ENCODE results near the gene TLNRD1.

Gene TLNRD1

DNA sequence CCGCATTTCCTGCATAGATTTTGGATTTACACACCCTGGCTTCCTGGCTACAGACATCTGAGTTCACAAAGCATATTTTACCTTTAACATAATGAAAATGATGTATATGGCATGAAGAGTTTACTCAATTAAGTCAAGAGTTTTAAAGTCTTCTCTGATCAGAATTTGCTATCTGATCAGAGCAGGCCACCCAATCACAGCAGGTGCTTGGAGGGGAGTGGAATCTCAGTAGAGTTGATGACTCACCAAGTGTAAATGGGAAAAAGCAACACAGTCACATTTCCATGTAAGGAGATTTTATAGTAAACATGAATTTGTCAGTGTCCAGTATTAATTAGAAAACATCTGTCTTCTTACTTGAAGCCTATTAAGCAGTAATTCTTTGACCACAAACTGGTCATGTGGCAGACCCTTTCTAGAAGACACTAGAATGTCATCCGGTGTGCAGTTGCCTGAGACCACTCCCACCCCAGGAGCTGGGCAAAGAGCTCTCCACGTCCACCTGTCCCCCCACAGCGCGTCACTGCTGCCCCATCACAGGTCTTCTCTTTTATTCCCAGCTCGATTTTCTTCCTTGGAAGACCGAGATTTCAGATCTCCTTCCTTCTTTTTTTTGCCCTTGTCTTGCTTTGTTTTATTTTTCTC lies 21.9 kb upstream of the TLNRD1 start:
- DNase-seq, result no peak

DNA sequence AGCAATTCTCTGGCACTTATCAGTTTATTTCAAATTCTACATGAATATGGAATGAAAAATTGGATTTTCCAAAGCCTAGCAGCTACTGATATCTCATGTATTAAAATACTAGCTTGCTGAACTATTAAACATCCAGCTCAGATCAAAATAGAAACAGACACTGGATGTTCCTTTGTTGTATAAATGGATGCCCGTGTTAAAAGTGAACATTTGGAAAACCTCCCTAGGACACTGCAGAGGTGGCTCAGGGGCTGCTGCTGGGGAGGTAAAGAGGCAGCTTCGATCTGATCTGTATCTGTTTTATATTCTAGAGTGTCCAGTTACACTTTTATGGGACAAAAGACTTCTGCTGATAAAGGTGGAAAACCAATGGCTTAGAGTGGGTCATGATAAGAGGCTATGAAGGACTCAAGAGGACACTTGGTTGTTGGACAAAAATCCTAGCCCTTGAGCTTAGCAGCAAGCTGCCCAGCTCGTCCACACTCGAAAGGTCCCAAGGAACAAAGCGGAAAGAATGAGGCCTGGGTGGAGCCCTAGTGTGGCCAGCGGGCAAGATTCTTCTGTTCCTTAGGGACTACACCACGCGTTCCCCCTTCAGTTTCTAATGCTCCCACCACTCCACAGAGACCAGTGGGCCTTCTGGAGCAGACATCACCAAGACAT lies 21.1 kb upstream of the TLNRD1 start:
- DNase-seq, result no peak

DNA sequence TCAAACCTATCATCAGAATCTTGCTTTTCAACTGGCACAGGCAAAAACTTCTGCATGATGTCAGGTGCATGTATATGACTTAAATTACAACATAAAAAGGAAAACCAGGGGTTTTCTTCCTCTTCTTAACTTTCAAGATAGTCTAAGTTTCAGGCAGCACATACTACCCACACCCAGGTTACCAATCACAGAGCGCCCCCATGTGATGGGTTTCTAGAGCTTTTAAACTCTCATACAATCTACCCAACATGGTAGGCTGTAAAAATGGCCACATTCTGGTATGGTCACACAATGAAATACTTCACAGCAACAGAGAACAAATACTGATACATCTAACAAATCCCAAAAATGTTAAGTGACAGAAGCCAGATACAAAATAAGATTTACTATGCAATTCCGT lies 18.5 kb upstream of the TLNRD1 start:
- no peak for DNase-seq

DNA sequence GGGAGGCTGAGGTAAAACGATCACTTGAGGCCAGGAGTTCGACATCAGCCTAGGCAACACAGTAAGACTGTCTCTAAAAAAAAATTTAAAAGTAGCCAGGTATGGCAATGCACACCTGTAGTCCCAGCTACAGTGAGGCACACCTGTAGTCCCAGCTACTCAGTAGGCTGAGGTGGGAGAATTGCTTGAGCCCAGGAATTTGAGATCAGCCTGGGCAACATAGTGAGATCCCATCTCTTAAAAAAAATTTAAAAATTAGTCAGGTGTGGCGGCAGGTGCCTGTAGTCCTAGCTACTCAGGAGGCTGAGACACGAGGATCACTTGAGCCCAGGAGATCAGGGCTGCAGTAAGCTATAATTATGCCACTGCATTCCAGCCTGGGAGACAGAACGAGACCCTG lies 17.9 kb upstream of the TLNRD1 start:
- DNase-seq, result no peak

DNA sequence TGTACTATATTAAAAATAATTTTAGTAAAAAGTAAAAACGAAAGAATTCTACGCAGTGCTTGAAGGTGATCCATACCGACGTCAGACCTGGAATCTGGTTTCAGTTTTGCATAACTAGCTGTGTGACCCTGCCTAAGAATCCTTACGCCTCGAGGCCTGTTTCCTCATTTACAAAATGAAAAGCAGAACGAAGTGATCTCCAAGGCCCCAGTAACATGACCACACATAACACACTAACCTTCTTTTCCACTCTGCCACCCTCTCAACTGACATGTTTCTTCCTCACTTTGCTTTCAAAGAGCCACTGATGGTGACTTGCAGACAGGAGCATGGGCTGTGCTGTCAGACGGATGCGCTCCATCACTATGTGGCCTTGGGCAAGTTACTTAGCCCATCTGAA lies 15.9 kb upstream of the TLNRD1 start:
- DNase-seq, result no peak

DNA sequence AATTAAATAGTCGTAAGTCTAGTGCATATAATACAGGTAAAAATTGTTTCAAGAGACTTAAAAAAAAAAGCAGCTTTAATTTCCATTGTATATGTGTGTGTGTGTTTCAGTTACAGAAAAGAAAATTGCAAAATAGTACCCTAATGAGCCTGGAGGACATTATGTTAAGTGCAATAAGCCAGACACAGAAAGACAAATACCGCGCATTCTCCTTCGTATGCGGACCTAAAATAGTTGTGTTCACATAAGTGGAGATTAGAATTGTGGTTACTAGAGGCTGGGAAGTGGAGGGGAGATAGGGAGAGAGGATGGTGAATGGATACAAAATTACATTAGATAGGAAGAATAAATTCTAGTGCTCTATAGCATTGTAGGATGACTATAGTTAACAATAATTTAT lies 14.7 kb upstream of the TLNRD1 start:
- no peak for DNase-seq

DNA sequence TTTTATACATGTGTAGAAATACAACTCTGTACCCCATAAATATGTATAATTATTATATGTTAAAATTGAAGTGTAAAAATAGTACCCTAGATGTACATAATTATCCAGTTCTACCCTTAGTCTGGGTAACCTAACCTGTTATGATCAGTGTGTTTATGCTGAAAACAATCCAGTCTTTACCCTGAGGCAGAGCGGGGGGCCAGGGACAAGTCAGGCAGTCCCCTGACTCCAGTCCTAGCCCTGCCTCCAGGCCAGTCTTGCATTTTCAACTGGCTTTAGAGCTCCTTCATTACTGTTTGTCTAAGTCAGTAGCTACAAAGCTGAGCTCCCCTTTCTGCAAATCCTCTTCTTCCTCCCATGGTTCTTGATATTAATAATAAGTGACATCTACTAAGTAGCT lies 14.2 kb upstream of the TLNRD1 start:
- no peak for DNase-seq

DNA sequence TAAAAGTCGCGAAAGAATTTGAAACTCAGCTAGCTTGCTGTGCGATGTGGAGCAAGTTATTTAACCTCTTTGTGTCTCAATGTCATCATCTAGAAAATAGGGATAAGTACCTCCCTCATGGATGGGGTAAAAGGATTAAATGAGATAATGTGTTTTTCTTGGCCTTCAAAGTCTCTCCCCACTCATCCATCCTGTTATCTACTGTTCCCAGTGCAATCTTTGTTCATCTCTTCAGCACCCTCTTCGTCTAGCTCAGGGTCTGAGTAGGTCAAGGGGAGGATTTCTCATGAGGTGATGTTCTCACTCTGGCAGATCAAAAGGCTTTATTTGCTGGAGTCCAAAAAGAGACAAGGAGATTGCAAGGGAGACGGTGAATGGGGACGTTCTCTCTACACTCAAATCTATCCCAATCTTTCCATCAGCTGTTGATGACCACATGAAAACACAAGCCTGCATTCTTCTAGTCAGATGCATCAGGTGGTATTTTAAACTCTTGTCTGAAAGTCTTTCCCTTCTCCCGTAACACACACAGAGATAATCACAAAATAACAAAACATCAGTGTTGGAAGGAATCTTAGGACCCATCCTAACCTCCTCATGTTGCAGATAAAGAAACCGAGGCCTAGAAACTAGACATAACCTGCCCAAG lies 12.5 kb upstream of the TLNRD1 start:
- DNase-seq, result no peak

DNA sequence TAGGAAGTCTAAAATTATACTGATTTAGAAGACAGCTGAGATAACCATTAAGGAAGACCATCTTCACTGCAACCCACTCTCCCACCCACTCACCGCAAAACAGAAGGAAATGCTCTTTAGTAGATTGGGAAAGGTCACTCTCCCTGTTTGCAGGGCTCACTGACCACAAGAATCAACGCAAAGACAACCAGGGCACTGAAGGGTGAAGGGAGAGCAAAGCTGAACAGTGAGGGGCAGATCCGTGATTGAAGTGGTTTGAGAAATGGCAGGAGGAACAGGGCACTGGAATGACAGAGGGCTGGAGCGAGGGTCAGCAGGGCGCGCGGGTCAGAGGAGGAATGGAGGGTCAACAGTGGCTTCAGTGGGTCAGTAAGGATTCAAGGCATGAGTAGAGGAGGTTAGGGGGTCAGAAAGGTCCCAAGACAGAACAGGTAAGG lies 11.6 kb upstream of the TLNRD1 start:
- DNase-seq, result no peak

DNA sequence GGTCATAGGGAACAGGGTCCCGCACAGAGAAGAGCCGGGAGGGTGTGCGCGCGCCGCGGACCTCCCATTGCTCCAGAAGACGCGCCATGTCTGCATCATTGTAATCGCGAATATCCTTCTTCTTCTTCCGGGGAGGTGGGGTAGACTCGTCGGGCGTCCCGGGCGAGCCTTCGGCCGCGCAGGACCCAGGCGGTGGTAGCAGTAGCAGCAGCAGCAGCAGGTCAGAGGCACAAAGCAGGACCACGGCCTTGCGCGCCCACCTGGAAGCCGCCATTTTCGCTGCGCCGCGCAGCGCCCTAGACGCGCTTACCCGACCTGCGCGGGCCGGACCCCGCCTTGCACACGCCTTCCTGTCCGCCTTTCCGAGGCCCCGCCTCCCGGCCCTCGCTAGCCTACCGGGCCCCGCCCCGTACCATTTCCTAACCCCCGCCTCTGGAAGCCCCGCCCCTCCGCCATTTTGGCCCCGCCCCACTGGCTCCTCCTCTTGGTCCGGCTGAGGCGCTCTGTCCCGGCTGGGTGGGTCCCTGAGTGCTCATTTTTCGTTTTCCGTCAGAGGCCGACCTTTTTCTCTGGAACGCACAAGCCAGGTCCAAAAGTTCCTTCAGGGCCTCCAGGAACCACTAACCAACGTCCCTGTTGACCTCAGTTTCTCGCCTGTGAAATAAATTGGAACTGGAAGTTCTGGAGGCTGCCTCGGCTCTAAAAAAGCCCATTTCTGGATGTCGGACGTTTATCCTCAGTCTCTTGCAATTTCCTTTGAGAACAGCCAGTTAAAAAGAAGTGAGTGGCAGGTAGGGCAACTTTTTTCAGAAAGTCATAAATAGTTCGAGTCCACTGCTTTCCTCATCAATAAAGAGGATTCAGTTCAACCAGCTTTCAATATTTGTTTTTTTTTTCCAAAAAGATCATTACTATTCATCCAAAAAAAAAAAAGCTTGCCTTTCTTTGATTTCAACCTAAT lies 10.9 kb upstream of the TLNRD1 start, which contains the start of gene MESD:
Gene MESD (minus strand): TSS at position 302 of the 961 bp plus-strand sequence. CDS start 28 bp downstream, at position 274.
- DNase-seq, result peak; percentile 91

DNA sequence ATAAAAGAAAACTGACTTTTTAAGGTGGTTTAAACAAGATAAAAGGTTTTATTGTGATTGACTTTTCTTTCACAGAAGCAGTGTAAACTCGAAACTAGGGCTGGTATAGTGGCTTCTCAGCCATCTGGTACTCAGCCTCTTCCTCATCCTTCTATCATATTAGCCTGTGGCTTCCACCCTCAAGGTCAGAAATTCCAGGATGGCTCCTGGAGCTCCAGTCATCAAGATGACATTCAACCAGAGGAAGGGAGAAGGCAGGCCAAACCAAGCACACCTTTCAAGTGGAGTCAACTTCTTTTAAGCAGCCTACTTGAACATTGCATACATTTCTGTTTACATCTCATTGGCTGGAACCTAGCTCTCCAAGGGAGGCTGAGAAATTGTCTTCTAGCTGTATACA lies 9.8 kb upstream of the TLNRD1 start:
- no peak for DNase-seq

DNA sequence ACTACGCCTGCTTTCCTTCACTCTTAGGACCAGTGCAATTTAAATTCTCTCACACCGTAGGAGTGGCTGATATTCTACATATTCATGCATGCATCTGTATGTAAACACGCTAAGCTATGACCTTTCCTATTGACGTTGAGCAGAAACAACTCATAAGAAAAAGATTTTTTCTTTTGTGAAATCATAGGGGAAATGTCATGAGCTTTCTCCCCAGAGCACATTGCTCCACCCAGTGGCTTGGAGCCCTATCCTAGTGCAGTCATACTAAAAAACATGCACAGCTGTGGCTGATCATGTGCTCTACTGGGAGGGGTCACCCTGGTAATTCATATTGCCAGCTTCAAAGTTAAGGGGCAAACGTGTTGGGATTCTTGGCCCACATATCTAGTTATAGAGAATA lies 9.3 kb upstream of the TLNRD1 start:
- no peak for DNase-seq

DNA sequence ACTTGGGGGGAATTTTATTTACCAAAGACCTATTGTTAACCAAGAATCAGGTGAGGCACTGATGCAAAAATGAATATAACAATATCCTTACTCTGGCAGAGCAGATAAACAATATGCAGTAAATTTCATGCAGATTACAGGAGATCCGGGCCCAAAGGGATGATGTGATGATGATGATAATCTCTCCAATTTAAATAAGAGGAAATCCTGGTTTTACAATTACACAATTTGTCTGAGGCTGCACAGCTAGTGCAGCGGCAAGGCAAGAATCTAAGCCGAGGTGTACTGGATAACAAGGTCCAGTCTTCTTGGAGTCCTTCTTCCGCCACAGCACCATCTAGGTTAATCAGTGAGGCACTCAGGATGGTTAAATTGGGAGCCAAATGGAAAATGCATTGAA lies 8.7 kb upstream of the TLNRD1 start:
- no peak for DNase-seq

DNA sequence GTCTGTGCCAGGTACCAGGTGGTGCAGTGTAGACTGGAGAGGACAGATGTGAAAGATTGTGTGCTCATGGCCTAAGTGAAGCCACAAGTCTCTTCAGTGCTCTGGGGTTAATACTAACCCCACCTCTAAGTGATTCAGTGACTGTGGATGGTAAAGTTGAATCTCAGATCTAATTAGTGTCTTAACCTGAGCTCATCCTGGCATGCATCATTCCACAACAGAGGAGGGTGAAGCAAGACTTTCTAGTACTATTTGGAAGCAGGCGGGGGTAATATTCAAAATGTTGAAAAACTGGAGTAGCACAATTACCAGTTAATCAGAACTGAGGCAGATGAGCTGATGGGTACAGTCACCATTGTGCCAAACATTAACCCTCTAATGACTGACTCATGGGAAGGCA lies 8.3 kb upstream of the TLNRD1 start:
- no peak for DNase-seq

DNA sequence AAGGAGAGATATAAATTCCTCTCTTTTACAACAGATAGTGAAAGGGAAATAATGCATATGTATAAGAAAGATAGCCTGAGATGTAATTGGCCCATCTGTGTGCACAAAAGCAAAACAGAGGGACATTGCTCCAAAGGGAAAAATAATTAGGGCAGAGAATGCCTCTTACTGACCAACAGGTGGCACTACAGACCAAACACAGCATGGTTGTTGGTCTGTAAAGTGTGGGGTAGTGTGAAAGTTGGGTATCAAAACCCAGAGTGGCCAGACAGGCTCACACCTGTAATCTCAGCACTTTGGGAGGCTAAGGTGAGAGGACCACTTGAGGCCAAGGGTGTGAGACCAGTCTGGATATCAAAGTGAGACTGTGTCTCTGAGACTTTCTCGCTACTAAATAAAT lies 4.5 kb upstream of the TLNRD1 start:
- no peak for DNase-seq

DNA sequence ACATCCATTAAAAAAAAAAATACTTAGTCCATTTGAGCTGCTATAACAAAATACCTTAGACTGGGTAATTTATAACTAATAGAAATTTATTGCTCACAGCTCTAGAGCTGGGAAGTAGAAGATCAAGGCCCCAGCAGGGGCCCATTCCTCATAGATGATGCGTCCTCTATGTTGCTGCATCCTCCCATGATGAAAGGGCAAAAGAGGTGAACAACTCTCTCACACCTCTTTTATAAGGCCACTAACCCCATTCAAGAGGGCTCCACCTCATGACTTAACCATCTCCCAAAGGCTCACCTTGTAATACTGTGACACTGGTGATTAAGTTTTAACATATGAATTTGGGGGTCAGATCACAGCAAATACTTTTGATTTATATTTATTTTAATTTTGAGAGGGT lies 3.0 kb upstream of the TLNRD1 start:
- no peak for DNase-seq

DNA sequence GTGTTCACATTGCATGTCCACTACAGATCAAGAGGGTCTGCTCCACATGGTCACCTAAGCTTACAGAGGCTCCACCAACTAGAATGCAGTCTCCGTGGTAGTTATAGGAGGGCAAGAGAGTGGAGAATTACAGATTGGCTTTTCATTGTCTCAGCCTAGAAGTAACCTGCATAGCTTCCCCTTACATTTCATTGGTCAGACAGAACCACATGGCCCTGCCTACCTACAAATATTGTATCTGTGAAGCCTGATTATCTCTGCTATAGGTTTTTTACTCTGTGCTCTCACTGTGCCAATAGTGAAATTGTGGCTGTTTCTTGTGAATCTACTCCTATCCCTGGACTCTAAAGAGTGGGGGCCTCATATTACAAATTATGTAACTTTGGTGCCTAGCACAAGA lies 2.5 kb upstream of the TLNRD1 start:
- no peak for DNase-seq

DNA sequence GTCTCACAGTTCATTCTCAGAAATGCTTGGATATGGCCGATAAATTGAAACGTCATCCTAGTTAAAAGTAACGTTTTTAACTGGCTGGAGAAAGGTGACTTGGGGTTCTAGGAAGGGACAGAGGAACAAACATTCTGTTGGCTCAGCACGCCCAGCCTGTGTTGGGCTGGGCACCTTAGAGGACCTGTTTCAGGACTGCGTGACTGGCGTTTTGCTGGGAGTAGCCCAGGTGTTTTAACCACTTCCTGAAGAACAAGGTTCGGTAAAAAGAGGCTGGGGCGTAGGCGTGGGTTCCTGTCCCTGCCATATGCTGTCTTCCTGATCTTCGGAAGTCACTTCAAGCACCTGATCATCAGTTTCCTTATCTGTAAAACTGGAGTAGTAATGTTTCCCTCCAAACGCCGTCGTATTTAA lies 1.1 kb upstream of the TLNRD1 start:
- DNase-seq, result no peak

DNA sequence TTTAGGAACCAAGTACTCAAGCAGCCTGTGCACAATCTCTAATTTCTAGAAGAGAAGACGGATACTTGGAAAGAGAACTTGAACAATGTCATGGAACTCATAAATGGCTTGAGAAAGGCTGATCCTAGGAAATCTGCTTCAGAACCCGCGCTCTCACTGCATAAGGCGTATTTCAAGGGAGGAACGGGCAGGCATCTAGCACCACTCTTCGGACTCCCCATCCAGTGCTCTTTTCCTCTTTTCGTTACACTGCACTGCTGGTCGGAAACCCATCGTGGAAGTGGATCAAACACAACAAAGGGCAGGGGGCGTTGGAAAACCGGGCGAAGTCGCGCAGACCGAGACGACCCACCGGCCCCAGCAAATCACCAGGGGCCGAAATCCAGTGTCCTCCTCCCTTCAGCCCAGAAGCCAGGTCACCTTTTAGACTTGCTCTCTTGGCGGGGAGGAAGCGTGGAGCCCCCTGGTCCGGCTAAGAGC lies 539 bp upstream of the TLNRD1 start:
- no peak for DNase-seq

DNA sequence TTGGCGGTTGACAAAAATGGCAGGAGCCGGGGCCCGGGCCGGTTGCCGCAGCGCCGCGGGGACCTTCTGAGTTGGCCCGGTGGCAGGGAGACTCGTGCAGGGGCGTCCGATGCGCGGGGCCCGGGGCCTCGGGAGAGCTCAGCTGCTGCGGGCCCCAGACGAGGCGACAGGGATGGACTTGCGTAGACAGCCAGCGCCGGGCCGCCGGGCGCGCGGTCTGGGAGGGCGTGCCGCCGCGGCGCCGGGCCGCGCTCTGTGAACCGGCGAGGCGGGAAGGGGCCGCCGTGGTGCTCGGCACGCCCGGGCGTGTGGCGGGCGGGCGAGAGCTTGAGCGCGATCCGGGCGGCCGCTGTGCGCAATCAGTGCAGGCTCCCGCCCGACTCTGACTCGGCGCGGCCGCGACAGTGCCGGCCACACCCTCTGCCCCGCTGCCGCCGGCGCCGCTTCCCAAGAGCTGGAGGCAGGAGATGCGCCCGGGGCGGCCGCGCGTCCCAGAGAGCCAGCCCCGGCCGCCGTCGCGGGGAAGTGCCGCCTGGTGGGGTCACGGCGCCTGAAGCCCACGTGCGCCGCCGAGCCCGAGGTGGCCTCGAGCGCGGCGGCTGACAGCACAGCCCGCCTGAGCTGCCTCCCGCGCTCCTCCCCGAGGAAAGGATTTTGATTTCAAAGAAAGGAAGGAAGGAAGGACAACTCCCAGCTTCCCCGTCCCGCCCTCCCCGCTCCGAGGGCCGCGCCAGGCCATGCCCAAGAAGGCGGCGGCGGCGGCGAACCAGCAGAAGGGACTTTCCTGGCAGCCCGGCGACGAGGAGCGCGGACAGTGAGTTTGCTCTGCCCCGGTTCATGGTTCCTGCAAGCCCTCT lies 657 bp downstream of the TLNRD1 start:
- DNase-seq, result peak; percentile 35

DNA sequence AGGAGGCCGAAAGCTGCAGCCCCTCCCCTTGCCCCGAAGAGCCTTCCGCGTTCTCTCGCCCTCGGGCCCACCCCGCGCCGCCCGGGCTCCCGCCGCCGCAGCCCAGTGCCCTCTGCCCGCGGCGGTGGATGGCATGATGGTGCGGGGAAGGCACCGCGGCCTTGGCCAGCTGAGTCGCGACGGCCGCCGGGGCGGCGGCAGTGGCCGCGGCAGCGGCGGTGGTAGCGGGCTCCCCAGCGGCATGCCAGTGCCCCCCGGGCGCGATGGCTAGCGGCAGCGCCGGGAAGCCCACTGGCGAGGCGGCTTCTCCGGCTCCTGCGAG lies 1.2 kb downstream of the TLNRD1 start:
- DNase-seq, result no peak

Data from T1000 (cell line).